ENCODE measurements around the gene RPAP2.
"Not testable (repeated sequence)": the region's sequence is repeated elsewhere in the genome, so short reads cannot be mapped to it uniquely, and the experiment has no call there.

Gene RPAP2

GRCh38 chr1:92377991-92378390, 79.1 kb downstream of the RPAP2 start:
- ATAC-seq, H3K27me3 Mint-ChIP-seq, H3K27ac Mint-ChIP-seq, H3K4me3 Mint-ChIP-seq, DNase-seq, H3K9me3 Mint-ChIP-seq, H3K4me1 Mint-ChIP-seq: not testable (repeated sequence)
- H3K36me3 Mint-ChIP-seq (ENCODE audit: low read depth) = peaks cover 18% of the 10 kb centered on the region

GRCh38 chr1:92380867-92381266, 82.0 kb downstream of the RPAP2 start:
- Mint-ChIP-seq H3K9me3 (peaks cover 6% of the 10 kb centered on the region), H3K27ac (no peak overlapping the region), H3K4me1 (no peaks in the 10 kb centered on the region), H3K27me3 (no peaks in the 10 kb centered on the region), H3K4me3 (no peak overlapping the region), H3K36me3 (ENCODE audit: low read depth) (peaks cover 28% of the 10 kb centered on the region)
- no peak for ATAC-seq
- DNase-seq = no peak

- DNase-seq, H3K27ac Mint-ChIP-seq, H3K4me1 Mint-ChIP-seq, ATAC-seq, H3K27me3 Mint-ChIP-seq, H3K4me3 Mint-ChIP-seq: not testable (repeated sequence)
- peaks cover 34% of the 10 kb centered on the region for H3K36me3 Mint-ChIP-seq (ENCODE audit: low read depth)
- peaks cover 41% of the 10 kb centered on the region for H3K9me3 Mint-ChIP-seq
Measured at GRCh38 chr1:92393966-92394365, 95.1 kb downstream of the RPAP2 start.

GRCh38 chr1:92398519-92398918, 99.7 kb downstream of the RPAP2 start:
- DNase-seq = no peak
- Mint-ChIP-seq H3K4me3 (no peak overlapping the region), H3K27ac (no peak overlapping the region), H3K4me1 (no peaks in the 10 kb centered on the region), H3K36me3 (ENCODE audit: low read depth) (peaks cover 6% of the 10 kb centered on the region), H3K9me3 (peaks cover 22% of the 10 kb centered on the region), H3K27me3 (no peaks in the 10 kb centered on the region)
- ATAC-seq = no peak

GRCh38 chr1:92399076-92399475, 100.2 kb downstream of the RPAP2 start:
- Mint-ChIP-seq H3K9me3 (peaks cover 19% of the 10 kb centered on the region), H3K4me3 (no peak overlapping the region)
- no peak for DNase-seq

GRCh38 chr1:92404661-92405060, 105.8 kb downstream of the RPAP2 start:
- no peak overlapping the region for H3K4me3 Mint-ChIP-seq
- H3K27ac Mint-ChIP-seq = no peak overlapping the region
- no peak for DNase-seq

More at GRCh38 chr1:92399076-92399475, 100.2 kb downstream of the RPAP2 start:
- ATAC-seq = no peak
- H3K27ac Mint-ChIP-seq = no peak overlapping the region
- peaks cover 1% of the 10 kb centered on the region for H3K36me3 Mint-ChIP-seq (ENCODE audit: low read depth)
- no peaks in the 10 kb centered on the region for H3K4me1 Mint-ChIP-seq
- no peaks in the 10 kb centered on the region for H3K27me3 Mint-ChIP-seq

GRCh38 chr1:92408825-92409224, 110.0 kb downstream of the RPAP2 start:
- peaks cover 8% of the 10 kb centered on the region for H3K9me3 Mint-ChIP-seq
- no peak overlapping the region for H3K27ac Mint-ChIP-seq
- ATAC-seq (no peak), DNase-seq (no peak)
- H3K4me3 Mint-ChIP-seq = no peak overlapping the region
- H3K4me1 Mint-ChIP-seq = peaks cover 21% of the 10 kb centered on the region
- H3K36me3 Mint-ChIP-seq (ENCODE audit: low read depth) = peaks cover 6% of the 10 kb centered on the region
- H3K27me3 Mint-ChIP-seq = no peaks in the 10 kb centered on the region

More at GRCh38 chr1:92404661-92405060, 105.8 kb downstream of the RPAP2 start:
- Mint-ChIP-seq H3K9me3 (peaks cover 24% of the 10 kb centered on the region), H3K36me3 (ENCODE audit: low read depth) (peaks cover 6% of the 10 kb centered on the region), H3K4me1 (peaks cover 2% of the 10 kb centered on the region), H3K27me3 (no peaks in the 10 kb centered on the region)
- ATAC-seq = no peak

GRCh38 chr1:92409946-92410549, 111.2 kb downstream of the RPAP2 start:
- Mint-ChIP-seq H3K4me1 (peaks cover 21% of the 10 kb centered on the region), H3K9me3 (peaks cover 3% of the 10 kb centered on the region), H3K4me3 (no peak overlapping the region), H3K36me3 (ENCODE audit: low read depth) (peaks cover 2% of the 10 kb centered on the region), H3K27ac (no peak overlapping the region), H3K27me3 (no peaks in the 10 kb centered on the region)
- no peak for DNase-seq
- ATAC-seq = no peak

- DNase-seq = peak; percentile 19
- Mint-ChIP-seq H3K36me3 (ENCODE audit: low read depth) (no peaks in the 10 kb centered on the region), H3K9me3 (peaks cover under 1% of the 10 kb centered on the region), H3K4me3 (no peak overlapping the region), H3K4me1 (peaks cover 21% of the 10 kb centered on the region), H3K27me3 (no peaks in the 10 kb centered on the region), H3K27ac (no peak overlapping the region)
- peak; percentile 71 for ATAC-seq
Measured at GRCh38 chr1:92410706-92411105, 111.8 kb downstream of the RPAP2 start.

- Mint-ChIP-seq H3K27ac (no peak overlapping the region), H3K27me3 (no peaks in the 10 kb centered on the region), H3K4me3 (no peak overlapping the region), H3K36me3 (ENCODE audit: low read depth) (no peaks in the 10 kb centered on the region), H3K4me1 (peaks cover 21% of the 10 kb centered on the region), H3K9me3 (no peaks in the 10 kb centered on the region)
- DNase-seq (peak; percentile 6), ATAC-seq (peak; percentile 50)
Measured at GRCh38 chr1:92411511-92411910, 112.7 kb downstream of the RPAP2 start.

GRCh38 chr1:92419642-92420041, 120.8 kb downstream of the RPAP2 start:
- Mint-ChIP-seq H3K27me3 (no peaks in the 10 kb centered on the region), H3K9me3 (no peaks in the 10 kb centered on the region), H3K36me3 (ENCODE audit: low read depth) (no peaks in the 10 kb centered on the region), H3K27ac (no peak overlapping the region), H3K4me3 (no peak overlapping the region), H3K4me1 (no peaks in the 10 kb centered on the region)
- DNase-seq (no peak), ATAC-seq (no peak)

- Mint-ChIP-seq H3K9me3 (no peaks in the 10 kb centered on the region), H3K36me3 (ENCODE audit: low read depth) (no peaks in the 10 kb centered on the region), H3K27me3 (no peaks in the 10 kb centered on the region), H3K4me1 (no peaks in the 10 kb centered on the region), H3K27ac (no peak overlapping the region), H3K4me3 (no peak overlapping the region)
- no peak for ATAC-seq
- no peak for DNase-seq
Measured at GRCh38 chr1:92424381-92424780, 125.5 kb downstream of the RPAP2 start.

- Mint-ChIP-seq H3K27ac (no peak overlapping the region), H3K36me3 (ENCODE audit: low read depth) (no peaks in the 10 kb centered on the region), H3K4me1 (no peaks in the 10 kb centered on the region), H3K27me3 (no peaks in the 10 kb centered on the region), H3K9me3 (no peaks in the 10 kb centered on the region), H3K4me3 (no peak overlapping the region)
- DNase-seq = no peak
- ATAC-seq = no peak
Measured at GRCh38 chr1:92425617-92426016, 126.8 kb downstream of the RPAP2 start.

- Mint-ChIP-seq H3K4me3 (no peak overlapping the region), H3K9me3 (no peaks in the 10 kb centered on the region), H3K27me3 (no peaks in the 10 kb centered on the region), H3K36me3 (ENCODE audit: low read depth) (no peaks in the 10 kb centered on the region), H3K27ac (no peak overlapping the region), H3K4me1 (no peaks in the 10 kb centered on the region)
- no peak for DNase-seq
- no peak for ATAC-seq
Measured at GRCh38 chr1:92430030-92430429, 131.2 kb downstream of the RPAP2 start.

- H3K4me1 Mint-ChIP-seq; H3K27me3 Mint-ChIP-seq; ATAC-seq; DNase-seq; H3K27ac Mint-ChIP-seq; H3K36me3 Mint-ChIP-seq (ENCODE audit: low read depth); H3K4me3 Mint-ChIP-seq; H3K9me3 Mint-ChIP-seq: not testable (repeated sequence)
Measured at GRCh38 chr1:92434572-92434971, 135.7 kb downstream of the RPAP2 start.

GRCh38 chr1:92439291-92439690, 140.4 kb downstream of the RPAP2 start:
- Mint-ChIP-seq H3K4me1 (peaks cover 11% of the 10 kb centered on the region), H3K9me3 (peaks cover 3% of the 10 kb centered on the region), H3K27me3 (no peaks in the 10 kb centered on the region), H3K36me3 (ENCODE audit: low read depth) (no peaks in the 10 kb centered on the region), H3K27ac (no peak overlapping the region), H3K4me3 (no peak overlapping the region)
- peak; percentile 61 for ATAC-seq
- DNase-seq = no peak

Measured in activated naive CD8-positive, alpha-beta T cell treated with anti-CD3 and anti-CD28 coated beads, Interleukin-2, amount 50 U/mL, for 24 hours (primary cell).